ENCODE measurements around the gene MED25. TPM values are rescaled to one million over a fixed set of nuclear protein-coding genes. Genes with fewer than 3 reads are reported as not detected.

MED25 gene
- polyA plus RNA-seq, 1 of the 3 experiments (the other 2 are of a cell fraction): 30.2 TPM

DNA sequence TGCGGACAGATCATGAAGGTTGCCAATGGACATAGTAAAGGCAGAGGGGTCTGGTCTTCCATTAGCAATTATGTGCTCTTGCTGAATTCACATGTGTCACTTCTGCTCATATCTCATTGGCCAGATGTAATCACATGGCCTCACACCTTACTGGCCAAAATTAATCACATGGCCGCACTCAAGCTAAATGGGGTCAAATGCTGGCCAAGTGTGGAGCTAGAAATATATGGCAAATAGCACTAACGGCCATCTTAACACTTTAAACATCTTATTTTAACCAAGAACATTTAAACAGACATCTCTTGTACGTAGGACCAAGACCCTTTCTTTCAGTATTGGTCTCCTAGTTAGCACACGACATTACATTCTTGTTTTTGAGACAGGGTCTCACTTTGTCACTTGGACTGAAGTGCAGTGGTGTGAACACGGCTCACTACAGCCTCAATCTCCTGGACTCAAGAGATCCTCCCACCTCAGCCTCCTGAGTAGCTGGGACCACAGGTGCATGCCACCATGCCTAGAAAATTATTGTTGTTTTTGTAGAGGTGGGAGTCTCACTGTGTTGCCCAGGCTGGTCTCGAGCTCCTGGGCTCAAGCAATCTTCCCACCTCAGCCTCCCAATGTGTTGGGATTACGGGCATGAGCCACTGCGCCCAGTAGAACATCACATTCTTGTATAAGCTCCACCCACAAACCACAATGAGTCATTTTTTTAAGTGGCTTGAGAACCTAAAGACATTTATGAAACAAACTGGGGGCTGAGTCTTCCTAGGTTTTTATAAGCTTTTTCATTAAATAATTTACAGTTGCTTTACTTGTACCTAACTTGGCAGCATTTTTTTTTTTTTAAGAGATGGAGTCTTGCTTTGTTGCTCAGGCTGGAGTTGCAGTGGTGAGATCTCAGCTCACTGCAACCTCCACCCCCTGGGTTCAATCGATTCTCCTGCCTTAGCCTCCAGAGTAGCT, 29.9 kb downstream of the MED25 start:
- no peaks in the 10 kb centered on the region for H3K27me3 ChIP-seq (ENCODE audit: insufficient read depth)
- H3F3A ChIP-seq (replicated peaks; ENCODE audit: insufficient read depth): peaks cover 35% of the 10 kb centered on the region
- peaks cover 14% of the 10 kb centered on the region for H4K20me1 ChIP-seq (ENCODE audit: insufficient read depth)
- H3K27ac ChIP-seq (ENCODE audit: low read depth in 2 of 2, low read length in 1 of 2): peak overlapping the region in 1 of 2 experiments; percentile 79; a peak in 2 of 4 replicates
- peak overlapping the region; percentile 9; the same call in 1 of the 2 replicates for H3K9ac ChIP-seq
- DNase-seq: no peak
- H3K36me3 ChIP-seq (replicated peaks in 1 of 2; ENCODE audit: control insufficient read depth in 1 of 2, insufficient read depth in 2 of 2, low read length in 1 of 2): peaks cover 0 to 6% of the 10 kb centered on the region in 2 experiments
- H3K79me2 ChIP-seq (ENCODE audit: insufficient read depth): peaks cover 30% of the 10 kb centered on the region
- no peak overlapping the region for H3K4me3 ChIP-seq (ENCODE audit: low read depth in 2 of 2, low read length in 1 of 2)
- peak; percentile 65 for TF ChIP-seq FOSL2 (IDR thresholded peaks at IDR 0.05; ENCODE audit: borderline replicate concordance, low read depth)
- TF ChIP-seq YY1 (IDR thresholded peaks at IDR 0.05; ENCODE audit: low read depth): no peak
- no peak for TF ChIP-seq FOXJ3 (CRISPR knock-in tag; IDR thresholded peaks at IDR 0.05)
- TF ChIP-seq EP300 (IDR thresholded peaks at IDR 0.05; ENCODE audit: borderline replicate concordance in 1 of 2, low read depth in 1 of 2, low read length in 1 of 2): no peak
- TF ChIP-seq, protein P1, sequence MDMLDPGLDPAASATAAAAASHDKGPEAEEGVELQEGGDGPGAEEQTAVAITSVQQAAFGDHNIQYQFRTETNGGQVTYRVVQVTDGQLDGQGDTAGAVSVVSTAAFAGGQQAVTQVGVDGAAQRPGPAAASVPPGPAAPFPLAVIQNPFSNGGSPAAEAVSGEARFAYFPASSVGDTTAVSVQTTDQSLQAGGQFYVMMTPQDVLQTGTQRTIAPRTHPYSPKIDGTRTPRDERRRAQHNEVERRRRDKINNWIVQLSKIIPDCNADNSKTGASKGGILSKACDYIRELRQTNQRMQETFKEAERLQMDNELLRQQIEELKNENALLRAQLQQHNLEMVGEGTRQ (IDR thresholded peaks at IDR 0.05; ENCODE audit: borderline replicate concordance, low read depth, low read length): no peak
- no peak for TF ChIP-seq GABPA (IDR thresholded peaks at IDR 0.05; ENCODE audit: low read depth)
- TF ChIP-seq SIN3A (IDR thresholded peaks at IDR 0.05; ENCODE audit: borderline replicate concordance, low read depth, low read length): no peak
- no peak for TF ChIP-seq POLR2AphosphoS5 (IDR thresholded peaks at IDR 0.05; ENCODE audit: low read depth, low read length)
- TF ChIP-seq RXRA (IDR thresholded peaks at IDR 0.05; ENCODE audit: borderline replicate concordance, low read depth): no peak
- no peak for TF ChIP-seq RCOR1 (IDR thresholded peaks at IDR 0.05; ENCODE audit: low read length)
- TF ChIP-seq GATA2 (CRISPR knock-in tag; IDR thresholded peaks at IDR 0.05): no peak
- no peak for TF ChIP-seq NRF1 (IDR thresholded peaks at IDR 0.05; ENCODE audit: low read depth, low read length)
- TF ChIP-seq RAD21 (IDR thresholded peaks at IDR 0.05; ENCODE audit: low read length): no peak
- TF ChIP-seq JUND (IDR thresholded peaks at IDR 0.05): peak; percentile 34; the same call in 1 of the 2 replicates
- TF ChIP-seq TEAD4 (IDR thresholded peaks at IDR 0.05; ENCODE audit: borderline replicate concordance, insufficient read depth): no peak
- no peak for TF ChIP-seq MXI1 (IDR thresholded peaks at IDR 0.05; ENCODE audit: low read depth, low read length)
- no peak for TF ChIP-seq RFX5 (IDR thresholded peaks at IDR 0.05; ENCODE audit: low read length)
- no peak for TF ChIP-seq EZH2phosphoT487 (IDR thresholded peaks at IDR 0.05; ENCODE audit: borderline replicate concordance, low read depth)
- TF ChIP-seq, protein P2, sequence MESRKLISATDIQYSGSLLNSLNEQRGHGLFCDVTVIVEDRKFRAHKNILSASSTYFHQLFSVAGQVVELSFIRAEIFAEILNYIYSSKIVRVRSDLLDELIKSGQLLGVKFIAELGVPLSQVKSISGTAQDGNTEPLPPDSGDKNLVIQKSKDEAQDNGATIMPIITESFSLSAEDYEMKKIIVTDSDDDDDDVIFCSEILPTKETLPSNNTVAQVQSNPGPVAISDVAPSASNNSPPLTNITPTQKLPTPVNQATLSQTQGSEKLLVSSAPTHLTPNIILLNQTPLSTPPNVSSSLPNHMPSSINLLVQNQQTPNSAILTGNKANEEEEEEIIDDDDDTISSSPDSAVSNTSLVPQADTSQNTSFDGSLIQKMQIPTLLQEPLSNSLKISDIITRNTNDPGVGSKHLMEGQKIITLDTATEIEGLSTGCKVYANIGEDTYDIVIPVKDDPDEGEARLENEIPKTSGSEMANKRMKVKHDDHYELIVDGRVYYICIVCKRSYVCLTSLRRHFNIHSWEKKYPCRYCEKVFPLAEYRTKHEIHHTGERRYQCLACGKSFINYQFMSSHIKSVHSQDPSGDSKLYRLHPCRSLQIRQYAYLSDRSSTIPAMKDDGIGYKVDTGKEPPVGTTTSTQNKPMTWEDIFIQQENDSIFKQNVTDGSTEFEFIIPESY (IDR thresholded peaks at IDR 0.05; ENCODE audit: borderline replicate concordance, low read depth): no peak
- TF ChIP-seq FOXM1 (IDR thresholded peaks at IDR 0.05; ENCODE audit: low read depth): no peak
- TF ChIP-seq MEF2A (IDR thresholded peaks at IDR 0.05; ENCODE audit: borderline replicate concordance, low read depth): no peak
- no peak for TF ChIP-seq TCF12 (IDR thresholded peaks at IDR 0.05)
- TF ChIP-seq, protein P3, sequence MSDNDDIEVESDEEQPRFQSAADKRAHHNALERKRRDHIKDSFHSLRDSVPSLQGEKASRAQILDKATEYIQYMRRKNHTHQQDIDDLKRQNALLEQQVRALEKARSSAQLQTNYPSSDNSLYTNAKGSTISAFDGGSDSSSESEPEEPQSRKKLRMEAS (IDR thresholded peaks at IDR 0.05; ENCODE audit: low read depth): peak; percentile 59
- no peak for TF ChIP-seq SMC3 (IDR thresholded peaks at IDR 0.05; ENCODE audit: low read depth, low read length)
- no peak for TF ChIP-seq ELF1 (IDR thresholded peaks at IDR 0.05)
- H3K9me3 ChIP-seq: no peaks in the 10 kb centered on the region
- ChIA-PET CTCF (interaction anchor here (0.6 to 1.1 kb wide), 3 partner anchors 14 to 451 kb away, joined by 3 read pairs; no protein-coding TSS in a partner anchor), POLR2A (interaction anchor here (0.9 kb wide), 1 partner anchor 21 kb away, joined by 4 read pairs; no protein-coding TSS in a partner anchor)
- 82% methylated on average over 10 of the region's 10 CpGs for WGBS (ENCODE audit: low lambda C conversion rate)
- no peak overlapping the region for H2AFZ ChIP-seq (ENCODE audit: low read depth)
- H3K9me2 ChIP-seq: no peaks in the 10 kb centered on the region
- peak overlapping the region; percentile 8; the same call in 1 of the 2 replicates for H3K4me2 ChIP-seq
- H3K4me1 ChIP-seq (ENCODE audit: control insufficient read depth in 1 of 2, insufficient read depth in 2 of 2, low read depth in 1 of 2, low read length in 1 of 2): peaks cover 13 to 21% of the 10 kb centered on the region in 2 experiments; a peak in 3 of 4 replicates
